CD14-positive monocyte (primary cell): Measurements from ENCODE around the gene VWA3A. TPM values are rescaled to one million over a fixed set of nuclear protein-coding genes. Genes with fewer than 3 reads are reported as not detected.

Experiments used
- DNase-seq, 3 donors: peaks; one replicate each; pipeline ENCODE4 v3.0.0-alpha.2; 2011 to 2022
- H2AFZ ChIP-seq: 2 replicates; pipeline ENCODE4 v1.6.0; 2012; ENCODE audit warnings: mild to moderate bottlenecking, low read depth, low read length, inconsistent platforms; ENCODE audit not compliant: insufficient read depth, poor library complexity, severe bottlenecking
- H3K27ac ChIP-seq, 2 donors: 1 replicate in 1 of 2; 2 replicates in 1 of 2; pipeline ENCODE4 v1.5.1; 2012 to 2013; ENCODE audit warnings: low read length in 2 of 2, control low read depth in 1 of 2, inconsistent platforms in 1 of 2, low read depth in 1 of 2, mild to moderate bottlenecking in 1 of 2
- H3K27me3 ChIP-seq, 2 donors: one replicate each; pipeline versions ENCODE4 v1.6.0 to v1.6.1; 2011 to 2013; ENCODE audit warnings: low read length in 2 of 2; ENCODE audit not compliant: control insufficient read depth in 2 of 2, insufficient read depth in 2 of 2
- H3K36me3 ChIP-seq, 2 donors: replicated peaks in 1 of 2; 1 replicate in 1 of 2; 2 replicates in 1 of 2; pipeline versions ENCODE4 v1.5.1 to v1.6.1; 2012 to 2013; ENCODE audit warnings: low read length in 2 of 2, control low read depth in 1 of 2, inconsistent platforms in 1 of 2, mild to moderate bottlenecking in 1 of 2; ENCODE audit not compliant: insufficient read depth in 2 of 2, control insufficient read depth in 1 of 2
- H3K4me1 ChIP-seq, 2 donors: 1 replicate in 1 of 2; 2 replicates in 1 of 2; pipeline versions ENCODE4 v1.5.1 to v1.6.1; 2012 to 2013; ENCODE audit warnings: low read length in 2 of 2, control low read depth in 1 of 2, inconsistent platforms in 1 of 2, mild to moderate bottlenecking in 1 of 2, moderate library complexity in 1 of 2; ENCODE audit not compliant: insufficient read depth in 2 of 2, control insufficient read depth in 1 of 2
- H3K4me2 ChIP-seq: replicated peaks from 2 replicates; pipeline ENCODE3; 2012; ENCODE audit warnings: low read length, moderate library complexity, mild to moderate bottlenecking; ENCODE audit not compliant: poor library complexity, severe bottlenecking; ENCODE audit errors: extremely low read depth
- H3K4me3 ChIP-seq, 3 experiments: fragments of 200-600 bp in 1 of 3; sonication (generic) in 1 of 3; replicated peaks in 1 of 3; 1 replicate in 2 of 3; 2 replicates in 1 of 3; pipeline ENCODE4 v1.5.1; 2011 to 2013; ENCODE audit warnings: low read length in 3 of 3, mild to moderate bottlenecking in 3 of 3, control low read depth in 2 of 3, low read depth in 2 of 3, inconsistent platforms in 1 of 3, moderate library complexity in 1 of 3
- H3K79me2 ChIP-seq: 2 replicates; pipeline ENCODE4 v1.6.0; 2012; ENCODE audit warnings: mild to moderate bottlenecking, control low read depth, inconsistent platforms, low read length, moderate library complexity; ENCODE audit not compliant: insufficient read depth
- H3K9ac ChIP-seq: 2 replicates; pipeline ENCODE4 v1.6.0; 2017; ENCODE audit warnings: low read length, mild to moderate bottlenecking; ENCODE audit not compliant: insufficient read depth, poor library complexity, severe bottlenecking
- H3K9me3 ChIP-seq, 2 donors: replicated peaks in 1 of 2; 1 replicate in 1 of 2; 2 replicates in 1 of 2; pipeline versions ENCODE4 v1.5.1 to v1.6.1; 2012 to 2013; ENCODE audit warnings: low read length in 2 of 2, control low read depth in 1 of 2; ENCODE audit not compliant: control insufficient read depth in 1 of 2, insufficient read depth in 1 of 2
- H4K20me1 ChIP-seq: 2 replicates; pipeline ENCODE4 v1.6.0; 2012; ENCODE audit warnings: mild to moderate bottlenecking, low read length, control low read depth, moderate library complexity; ENCODE audit not compliant: insufficient read depth
- H3K27ac Mint-ChIP-seq, 7 donors: one replicate each; pipeline ENCODE4 v1.8.0; 2020; ENCODE audit warnings: mild to moderate bottlenecking in 7 of 7, mixed read lengths in 7 of 7, moderate library complexity in 6 of 7, inconsistent platforms in 2 of 7
- H3K27me3 Mint-ChIP-seq, 3 donors: one replicate each; pipeline ENCODE4 v1.8.0; 2021 to 2022; ENCODE audit warnings: low read depth in 3 of 3, mild to moderate bottlenecking in 3 of 3, mixed read lengths in 3 of 3, moderate library complexity in 3 of 3, inconsistent platforms in 1 of 3
- H3K36me3 Mint-ChIP-seq, 2 donors: one replicate each; pipeline ENCODE4 v1.8.0; 2020; ENCODE audit warnings: mixed read lengths in 2 of 2, inconsistent platforms in 1 of 2, mild to moderate bottlenecking in 1 of 2
- H3K4me1 Mint-ChIP-seq: one replicate; pipeline ENCODE4 v1.8.0; 2020; ENCODE audit warnings: mild to moderate bottlenecking, mixed read lengths
- H3K4me3 Mint-ChIP-seq, 2 donors: one replicate each; pipeline ENCODE4 v1.8.0; 2020; ENCODE audit warnings: mild to moderate bottlenecking in 2 of 2, mixed read lengths in 2 of 2, moderate library complexity in 1 of 2
- H3K9me3 Mint-ChIP-seq, 7 donors: one replicate each; pipeline ENCODE4 v1.8.0; 2020 to 2022; ENCODE audit warnings: mixed read lengths in 7 of 7, mild to moderate bottlenecking in 6 of 7, moderate library complexity in 6 of 7, inconsistent platforms in 2 of 7
- WGBS: methylation state at CpG from one replicate; pipeline ENCODE4 v1.1.5; 2013; ENCODE audit warnings: missing lambda C conversion rate; ENCODE audit not compliant: insufficient coverage; 5-methylcytosine and 5-hydroxymethylcytosine counted together
- intact Hi-C, 2 donors: fragments of 100-400 bp; cut with micrococcal nuclease; formaldehyde crosslinking; loops; one replicate each; pipeline versions ENCODE4 v1.15.0 to v1.15.1; 2023
- polyA plus RNA-seq, 3 donors: library from polyadenylated mRNA; depleted of rRNA in 1 of 3; unstranded in 2 of 3; stranded (reverse) in 1 of 3; fragments of 300-500 nt in 2 of 3; fragments of >200 nt in 1 of 3; fragmentation: Illumina TruSeq in 2 of 3; gene quantifications; 1 replicate in 2 of 3; 2 replicates in 1 of 3; pipeline ENCODE4 v1.2.3, GENCODE V29; 2012 to 2021
- TF ChIP-seq, protein P1 (sequence below): fragments of 200-600 bp; IDR thresholded peaks from one replicate; pipeline ENCODE4 v1.8.0; 2022; ENCODE audit warnings: antibody characterized with exemption, mild to moderate bottlenecking

The VWA3A gene
- polyA plus RNA-seq, 3 donors, result 0.09 TPM; not detected in 2

DNA sequence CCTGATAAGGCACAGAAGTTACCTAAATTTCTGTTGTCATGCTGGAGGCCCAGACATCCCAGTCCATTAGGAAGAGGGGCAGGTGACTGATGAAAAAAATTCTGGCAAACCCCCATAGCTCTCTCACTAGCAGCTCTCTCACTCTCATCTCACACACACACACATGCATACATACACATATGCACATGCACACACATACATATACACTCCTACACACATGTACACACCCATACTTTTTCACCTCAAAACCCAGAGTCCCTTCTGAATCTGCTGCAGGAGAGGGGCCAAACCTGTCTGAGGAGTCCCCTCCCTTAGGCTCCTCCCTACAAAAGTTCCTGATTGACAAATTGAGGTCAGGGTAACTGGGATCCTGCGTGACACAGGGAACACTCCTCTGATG is 47.4 kb downstream of the VWA3A start:
- 100% methylated on average over 1 of the region's 1 CpG for WGBS
- Histone ChIP-seq H3K27ac (no peak overlapping the region), H4K20me1 (no peaks in the 10 kb centered on the region), H3K27me3 (no peaks in the 10 kb centered on the region), H3K4me1 (no peaks in the 10 kb centered on the region), H3K9me3 (no peaks in the 10 kb centered on the region), H3K79me2 (no peaks in the 10 kb centered on the region), H3K4me2 (no peak overlapping the region), H3K36me3 (no peaks in the 10 kb centered on the region), H3K4me3 (no peak overlapping the region), H2AFZ (no peak overlapping the region), H3K9ac (no peak overlapping the region)
- intact Hi-C loops, result no loop called here
- TF ChIP-seq, protein P1, sequence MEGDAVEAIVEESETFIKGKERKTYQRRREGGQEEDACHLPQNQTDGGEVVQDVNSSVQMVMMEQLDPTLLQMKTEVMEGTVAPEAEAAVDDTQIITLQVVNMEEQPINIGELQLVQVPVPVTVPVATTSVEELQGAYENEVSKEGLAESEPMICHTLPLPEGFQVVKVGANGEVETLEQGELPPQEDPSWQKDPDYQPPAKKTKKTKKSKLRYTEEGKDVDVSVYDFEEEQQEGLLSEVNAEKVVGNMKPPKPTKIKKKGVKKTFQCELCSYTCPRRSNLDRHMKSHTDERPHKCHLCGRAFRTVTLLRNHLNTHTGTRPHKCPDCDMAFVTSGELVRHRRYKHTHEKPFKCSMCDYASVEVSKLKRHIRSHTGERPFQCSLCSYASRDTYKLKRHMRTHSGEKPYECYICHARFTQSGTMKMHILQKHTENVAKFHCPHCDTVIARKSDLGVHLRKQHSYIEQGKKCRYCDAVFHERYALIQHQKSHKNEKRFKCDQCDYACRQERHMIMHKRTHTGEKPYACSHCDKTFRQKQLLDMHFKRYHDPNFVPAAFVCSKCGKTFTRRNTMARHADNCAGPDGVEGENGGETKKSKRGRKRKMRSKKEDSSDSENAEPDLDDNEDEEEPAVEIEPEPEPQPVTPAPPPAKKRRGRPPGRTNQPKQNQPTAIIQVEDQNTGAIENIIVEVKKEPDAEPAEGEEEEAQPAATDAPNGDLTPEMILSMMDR, result no peak
- Mint-ChIP-seq H3K4me3 (no peak overlapping the region), H3K27ac (peak overlapping the region in 1 of 7 donors; percentile 71), H3K27me3 (peaks cover 7 to 10% (median 8%) of the 10 kb centered on the region in 3 donors), H3K4me1 (no peaks in the 10 kb centered on the region), H3K9me3 (no peaks in the 10 kb centered on the region), H3K36me3 (no peaks in the 10 kb centered on the region)
- DNase-seq, result no peak

DNA sequence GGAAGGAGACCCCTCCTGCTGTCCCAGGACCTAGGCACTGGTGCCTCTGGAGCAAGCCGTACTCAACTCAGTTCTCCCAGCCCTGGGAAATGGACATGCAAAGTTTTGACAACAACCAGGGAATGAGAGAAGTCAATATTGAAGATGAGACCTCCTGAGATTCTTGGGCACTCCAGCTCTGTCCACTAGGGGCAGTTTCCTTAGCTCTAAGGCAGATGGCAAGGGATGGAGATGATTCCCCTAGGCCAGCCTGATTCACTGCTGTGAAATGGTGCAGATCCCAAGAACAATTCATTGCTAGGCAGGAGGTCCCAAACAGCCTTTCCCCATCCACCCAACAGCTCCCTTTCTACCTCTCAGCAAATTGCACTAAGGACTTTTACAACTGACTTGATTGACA is 49.4 kb downstream of the VWA3A start:
- Mint-ChIP-seq H3K9me3 (no peaks in the 10 kb centered on the region), H3K4me1 (no peaks in the 10 kb centered on the region), H3K4me3 (no peak overlapping the region), H3K27ac (no peak overlapping the region), H3K36me3 (no peaks in the 10 kb centered on the region), H3K27me3 (peaks cover 4 to 7% (median 4%) of the 10 kb centered on the region in 3 donors)
- Histone ChIP-seq H4K20me1 (no peaks in the 10 kb centered on the region), H3K27ac (no peak overlapping the region), H3K36me3 (no peaks in the 10 kb centered on the region), H2AFZ (no peak overlapping the region), H3K4me1 (no peaks in the 10 kb centered on the region), H3K79me2 (no peaks in the 10 kb centered on the region), H3K9ac (no peak overlapping the region), H3K4me2 (no peak overlapping the region), H3K27me3 (no peaks in the 10 kb centered on the region), H3K9me3 (no peaks in the 10 kb centered on the region), H3K4me3 (no peak overlapping the region)
- TF ChIP-seq, protein P1, result peak; percentile 25
- intact Hi-C loops, result no loop called here
- no peak for DNase-seq
- 100% methylated on average over 1 of the region's 1 CpG for WGBS
